ENCODE data around the gene TNNT1.

TNNT1 gene

DNA sequence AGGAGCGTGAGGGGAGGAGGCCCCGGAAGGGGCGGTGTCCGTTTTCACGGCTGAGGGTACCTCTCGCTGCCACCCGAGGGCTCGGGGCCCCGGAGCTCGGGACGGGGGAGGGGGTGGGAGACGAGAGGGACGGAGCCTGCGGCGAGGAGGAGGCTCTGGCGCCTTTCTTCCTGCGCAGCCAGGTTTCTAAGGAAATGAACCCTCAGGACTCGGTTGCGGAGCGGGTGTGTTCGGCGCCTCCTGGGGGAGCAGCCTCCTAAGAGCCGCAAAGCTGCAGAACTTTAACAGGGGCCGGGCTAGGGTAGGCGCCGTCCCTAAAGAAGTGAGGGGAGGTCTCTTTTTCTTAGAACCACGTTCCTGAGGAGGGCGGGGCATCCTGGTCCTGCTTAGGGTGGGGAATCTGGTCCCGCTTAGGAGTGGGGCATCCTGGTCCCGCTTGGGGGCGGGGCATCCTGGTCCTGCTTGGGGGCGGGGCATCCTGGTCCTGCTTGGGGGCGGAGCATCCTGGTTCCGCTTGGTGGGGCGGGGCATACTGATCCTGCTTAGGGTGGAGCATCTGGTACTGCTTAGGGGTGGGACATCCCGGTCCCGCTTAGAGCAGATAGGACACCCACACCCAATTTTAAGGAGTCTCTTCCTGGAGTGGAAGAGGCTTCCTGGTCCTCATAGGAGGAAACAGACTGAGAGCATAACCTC lies 24.9 kb upstream of the TNNT1 start (continued):
- TF ChIP-seq, protein P1, sequence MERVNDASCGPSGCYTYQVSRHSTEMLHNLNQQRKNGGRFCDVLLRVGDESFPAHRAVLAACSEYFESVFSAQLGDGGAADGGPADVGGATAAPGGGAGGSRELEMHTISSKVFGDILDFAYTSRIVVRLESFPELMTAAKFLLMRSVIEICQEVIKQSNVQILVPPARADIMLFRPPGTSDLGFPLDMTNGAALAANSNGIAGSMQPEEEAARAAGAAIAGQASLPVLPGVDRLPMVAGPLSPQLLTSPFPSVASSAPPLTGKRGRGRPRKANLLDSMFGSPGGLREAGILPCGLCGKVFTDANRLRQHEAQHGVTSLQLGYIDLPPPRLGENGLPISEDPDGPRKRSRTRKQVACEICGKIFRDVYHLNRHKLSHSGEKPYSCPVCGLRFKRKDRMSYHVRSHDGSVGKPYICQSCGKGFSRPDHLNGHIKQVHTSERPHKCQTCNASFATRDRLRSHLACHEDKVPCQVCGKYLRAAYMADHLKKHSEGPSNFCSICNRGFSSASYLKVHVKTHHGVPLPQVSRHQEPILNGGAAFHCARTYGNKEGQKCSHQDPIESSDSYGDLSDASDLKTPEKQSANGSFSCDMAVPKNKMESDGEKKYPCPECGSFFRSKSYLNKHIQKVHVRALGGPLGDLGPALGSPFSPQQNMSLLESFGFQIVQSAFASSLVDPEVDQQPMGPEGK (tag by site-specific recombination; IDR thresholded peaks at IDR 0.05), result peak; percentile 40; the same call in 1 of the 2 replicates
- no peak for TF ChIP-seq OSR2 (tag by site-specific recombination; IDR thresholded peaks at IDR 0.05)
- no peak for TF ChIP-seq PRDM1 (tag by site-specific recombination; IDR thresholded peaks at IDR 0.05)
- TF ChIP-seq, protein P2, sequence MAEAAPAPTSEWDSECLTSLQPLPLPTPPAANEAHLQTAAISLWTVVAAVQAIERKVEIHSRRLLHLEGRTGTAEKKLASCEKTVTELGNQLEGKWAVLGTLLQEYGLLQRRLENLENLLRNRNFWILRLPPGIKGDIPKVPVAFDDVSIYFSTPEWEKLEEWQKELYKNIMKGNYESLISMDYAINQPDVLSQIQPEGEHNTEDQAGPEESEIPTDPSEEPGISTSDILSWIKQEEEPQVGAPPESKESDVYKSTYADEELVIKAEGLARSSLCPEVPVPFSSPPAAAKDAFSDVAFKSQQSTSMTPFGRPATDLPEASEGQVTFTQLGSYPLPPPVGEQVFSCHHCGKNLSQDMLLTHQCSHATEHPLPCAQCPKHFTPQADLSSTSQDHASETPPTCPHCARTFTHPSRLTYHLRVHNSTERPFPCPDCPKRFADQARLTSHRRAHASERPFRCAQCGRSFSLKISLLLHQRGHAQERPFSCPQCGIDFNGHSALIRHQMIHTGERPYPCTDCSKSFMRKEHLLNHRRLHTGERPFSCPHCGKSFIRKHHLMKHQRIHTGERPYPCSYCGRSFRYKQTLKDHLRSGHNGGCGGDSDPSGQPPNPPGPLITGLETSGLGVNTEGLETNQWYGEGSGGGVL (tag by site-specific recombination; IDR thresholded peaks at IDR 0.05), result peak; percentile 74
- TF ChIP-seq, protein P3, sequence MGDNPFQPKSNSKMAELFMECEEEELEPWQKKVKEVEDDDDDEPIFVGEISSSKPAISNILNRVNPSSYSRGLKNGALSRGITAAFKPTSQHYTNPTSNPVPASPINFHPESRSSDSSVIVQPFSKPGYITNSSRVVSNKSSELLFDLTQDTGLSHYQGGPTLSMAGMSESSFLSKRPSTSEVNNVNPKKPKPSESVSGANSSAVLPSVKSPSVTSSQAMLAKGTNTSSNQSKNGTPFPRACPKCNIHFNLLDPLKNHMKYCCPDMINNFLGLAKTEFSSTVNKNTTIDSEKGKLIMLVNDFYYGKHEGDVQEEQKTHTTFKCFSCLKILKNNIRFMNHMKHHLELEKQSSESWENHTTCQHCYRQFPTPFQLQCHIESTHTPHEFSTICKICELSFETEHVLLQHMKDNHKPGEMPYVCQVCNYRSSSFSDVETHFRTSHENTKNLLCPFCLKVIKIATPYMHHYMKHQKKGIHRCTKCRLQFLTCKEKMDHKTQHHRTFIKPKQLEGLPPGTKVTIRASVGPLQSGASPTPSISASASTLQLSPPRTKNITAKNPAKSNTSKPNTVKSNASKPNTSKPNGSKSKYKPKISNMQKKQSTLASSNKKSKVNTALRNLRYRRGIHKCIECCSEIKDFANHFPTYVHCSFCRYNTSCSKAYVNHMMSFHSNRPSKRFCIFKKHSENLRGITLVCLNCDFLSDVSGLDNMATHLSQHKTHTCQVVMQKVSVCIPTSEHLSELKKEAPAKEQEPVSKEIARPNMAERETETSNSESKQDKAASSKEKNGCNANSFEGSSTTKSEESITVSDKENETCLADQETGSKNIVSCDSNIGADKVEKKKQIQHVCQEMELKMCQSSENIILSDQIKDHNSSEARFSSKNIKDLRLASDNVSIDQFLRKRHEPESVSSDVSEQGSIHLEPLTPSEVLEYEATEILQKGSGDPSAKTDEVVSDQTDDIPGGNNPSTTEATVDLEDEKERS (tag by site-specific recombination; IDR thresholded peaks at IDR 0.05), result no peak
- TF ChIP-seq, protein P4, sequence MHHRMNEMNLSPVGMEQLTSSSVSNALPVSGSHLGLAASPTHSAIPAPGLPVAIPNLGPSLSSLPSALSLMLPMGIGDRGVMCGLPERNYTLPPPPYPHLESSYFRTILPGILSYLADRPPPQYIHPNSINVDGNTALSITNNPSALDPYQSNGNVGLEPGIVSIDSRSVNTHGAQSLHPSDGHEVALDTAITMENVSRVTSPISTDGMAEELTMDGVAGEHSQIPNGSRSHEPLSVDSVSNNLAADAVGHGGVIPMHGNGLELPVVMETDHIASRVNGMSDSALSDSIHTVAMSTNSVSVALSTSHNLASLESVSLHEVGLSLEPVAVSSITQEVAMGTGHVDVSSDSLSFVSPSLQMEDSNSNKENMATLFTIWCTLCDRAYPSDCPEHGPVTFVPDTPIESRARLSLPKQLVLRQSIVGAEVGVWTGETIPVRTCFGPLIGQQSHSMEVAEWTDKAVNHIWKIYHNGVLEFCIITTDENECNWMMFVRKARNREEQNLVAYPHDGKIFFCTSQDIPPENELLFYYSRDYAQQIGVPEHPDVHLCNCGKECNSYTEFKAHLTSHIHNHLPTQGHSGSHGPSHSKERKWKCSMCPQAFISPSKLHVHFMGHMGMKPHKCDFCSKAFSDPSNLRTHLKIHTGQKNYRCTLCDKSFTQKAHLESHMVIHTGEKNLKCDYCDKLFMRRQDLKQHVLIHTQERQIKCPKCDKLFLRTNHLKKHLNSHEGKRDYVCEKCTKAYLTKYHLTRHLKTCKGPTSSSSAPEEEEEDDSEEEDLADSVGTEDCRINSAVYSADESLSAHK (tag by site-specific recombination; IDR thresholded peaks at IDR 0.05), result no peak
- TF ChIP-seq ZBTB48 (tag by site-specific recombination; IDR thresholded peaks at IDR 0.05), result peak; percentile 67
- no peak for TF ChIP-seq ZNF776 (tag by site-specific recombination; IDR thresholded peaks at IDR 0.05; ENCODE audit: borderline replicate concordance)
- TF ChIP-seq, protein P5, sequence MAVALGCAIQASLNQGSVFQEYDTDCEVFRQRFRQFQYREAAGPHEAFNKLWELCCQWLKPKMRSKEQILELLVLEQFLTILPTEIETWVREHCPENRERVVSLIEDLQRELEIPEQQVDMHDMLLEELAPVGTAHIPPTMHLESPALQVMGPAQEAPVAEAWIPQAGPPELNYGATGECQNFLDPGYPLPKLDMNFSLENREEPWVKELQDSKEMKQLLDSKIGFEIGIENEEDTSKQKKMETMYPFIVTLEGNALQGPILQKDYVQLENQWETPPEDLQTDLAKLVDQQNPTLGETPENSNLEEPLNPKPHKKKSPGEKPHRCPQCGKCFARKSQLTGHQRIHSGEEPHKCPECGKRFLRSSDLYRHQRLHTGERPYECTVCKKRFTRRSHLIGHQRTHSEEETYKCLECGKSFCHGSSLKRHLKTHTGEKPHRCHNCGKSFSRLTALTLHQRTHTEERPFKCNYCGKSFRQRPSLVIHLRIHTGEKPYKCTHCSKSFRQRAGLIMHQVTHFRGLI (tag by site-specific recombination; IDR thresholded peaks at IDR 0.05), result no peak
- TF ChIP-seq YY2 (tag by site-specific recombination; IDR thresholded peaks at IDR 0.05), result no peak
- TF ChIP-seq GLIS2 (tag by site-specific recombination; IDR thresholded peaks at IDR 0.05), result peak; percentile 67
- no peak for TF ChIP-seq ZSCAN16 (tag by site-specific recombination; IDR thresholded peaks at IDR 0.05)
- TF ChIP-seq ZNF843 (tag by site-specific recombination; IDR thresholded peaks at IDR 0.05), result no peak
- TF ChIP-seq, protein P6, sequence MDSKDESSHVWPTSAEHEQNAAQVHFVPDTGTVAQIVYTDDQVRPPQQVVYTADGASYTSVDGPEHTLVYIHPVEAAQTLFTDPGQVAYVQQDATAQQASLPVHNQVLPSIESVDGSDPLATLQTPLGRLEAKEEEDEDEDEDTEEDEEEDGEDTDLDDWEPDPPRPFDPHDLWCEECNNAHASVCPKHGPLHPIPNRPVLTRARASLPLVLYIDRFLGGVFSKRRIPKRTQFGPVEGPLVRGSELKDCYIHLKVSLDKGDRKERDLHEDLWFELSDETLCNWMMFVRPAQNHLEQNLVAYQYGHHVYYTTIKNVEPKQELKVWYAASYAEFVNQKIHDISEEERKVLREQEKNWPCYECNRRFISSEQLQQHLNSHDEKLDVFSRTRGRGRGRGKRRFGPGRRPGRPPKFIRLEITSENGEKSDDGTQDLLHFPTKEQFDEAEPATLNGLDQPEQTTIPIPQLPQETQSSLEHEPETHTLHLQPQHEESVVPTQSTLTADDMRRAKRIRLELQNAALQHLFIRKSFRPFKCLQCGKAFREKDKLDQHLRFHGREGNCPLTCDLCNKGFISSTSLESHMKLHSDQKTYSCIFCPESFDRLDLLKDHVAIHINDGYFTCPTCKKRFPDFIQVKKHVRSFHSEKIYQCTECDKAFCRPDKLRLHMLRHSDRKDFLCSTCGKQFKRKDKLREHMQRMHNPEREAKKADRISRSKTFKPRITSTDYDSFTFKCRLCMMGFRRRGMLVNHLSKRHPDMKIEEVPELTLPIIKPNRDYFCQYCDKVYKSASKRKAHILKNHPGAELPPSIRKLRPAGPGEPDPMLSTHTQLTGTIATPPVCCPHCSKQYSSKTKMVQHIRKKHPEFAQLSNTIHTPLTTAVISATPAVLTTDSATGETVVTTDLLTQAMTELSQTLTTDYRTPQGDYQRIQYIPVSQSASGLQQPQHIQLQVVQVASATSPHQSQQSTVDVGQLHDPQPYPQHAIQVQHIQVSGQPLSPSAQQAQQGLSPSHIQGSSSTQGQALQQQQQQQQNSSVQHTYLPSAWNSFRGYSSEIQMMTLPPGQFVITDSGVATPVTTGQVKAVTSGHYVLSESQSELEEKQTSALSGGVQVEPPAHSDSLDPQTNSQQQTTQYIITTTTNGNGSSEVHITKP (tag by site-specific recombination; IDR thresholded peaks at IDR 0.05), result peak; percentile 73
- TF ChIP-seq FEZF1 (tag by site-specific recombination; IDR thresholded peaks at IDR 0.05), result no peak
- TF ChIP-seq, protein P7, sequence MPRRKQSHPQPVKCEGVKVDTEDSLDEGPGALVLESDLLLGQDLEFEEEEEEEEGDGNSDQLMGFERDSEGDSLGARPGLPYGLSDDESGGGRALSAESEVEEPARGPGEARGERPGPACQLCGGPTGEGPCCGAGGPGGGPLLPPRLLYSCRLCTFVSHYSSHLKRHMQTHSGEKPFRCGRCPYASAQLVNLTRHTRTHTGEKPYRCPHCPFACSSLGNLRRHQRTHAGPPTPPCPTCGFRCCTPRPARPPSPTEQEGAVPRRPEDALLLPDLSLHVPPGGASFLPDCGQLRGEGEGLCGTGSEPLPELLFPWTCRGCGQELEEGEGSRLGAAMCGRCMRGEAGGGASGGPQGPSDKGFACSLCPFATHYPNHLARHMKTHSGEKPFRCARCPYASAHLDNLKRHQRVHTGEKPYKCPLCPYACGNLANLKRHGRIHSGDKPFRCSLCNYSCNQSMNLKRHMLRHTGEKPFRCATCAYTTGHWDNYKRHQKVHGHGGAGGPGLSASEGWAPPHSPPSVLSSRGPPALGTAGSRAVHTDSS (tag by site-specific recombination; IDR thresholded peaks at IDR 0.05), result no peak
- no peak for TF ChIP-seq ZNF510 (tag by site-specific recombination; IDR thresholded peaks at IDR 0.05; ENCODE audit: insufficient replicate concordance)
- no peak for TF ChIP-seq ZNF555 (tag by site-specific recombination; conservative IDR thresholded peaks at IDR 0.05)
- TF ChIP-seq ZFHX2 (tag by site-specific recombination; conservative IDR thresholded peaks at IDR 0.05), result no peak
- TF ChIP-seq, protein P8, sequence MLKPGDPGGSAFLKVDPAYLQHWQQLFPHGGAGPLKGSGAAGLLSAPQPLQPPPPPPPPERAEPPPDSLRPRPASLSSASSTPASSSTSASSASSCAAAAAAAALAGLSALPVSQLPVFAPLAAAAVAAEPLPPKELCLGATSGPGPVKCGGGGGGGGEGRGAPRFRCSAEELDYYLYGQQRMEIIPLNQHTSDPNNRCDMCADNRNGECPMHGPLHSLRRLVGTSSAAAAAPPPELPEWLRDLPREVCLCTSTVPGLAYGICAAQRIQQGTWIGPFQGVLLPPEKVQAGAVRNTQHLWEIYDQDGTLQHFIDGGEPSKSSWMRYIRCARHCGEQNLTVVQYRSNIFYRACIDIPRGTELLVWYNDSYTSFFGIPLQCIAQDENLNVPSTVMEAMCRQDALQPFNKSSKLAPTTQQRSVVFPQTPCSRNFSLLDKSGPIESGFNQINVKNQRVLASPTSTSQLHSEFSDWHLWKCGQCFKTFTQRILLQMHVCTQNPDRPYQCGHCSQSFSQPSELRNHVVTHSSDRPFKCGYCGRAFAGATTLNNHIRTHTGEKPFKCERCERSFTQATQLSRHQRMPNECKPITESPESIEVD (tag by site-specific recombination; IDR thresholded peaks at IDR 0.05), result no peak
